CD4-positive, alpha-beta T cell treated with Interleukin-6 at 100 ng/mL for 8 hours (primary cell): ENCODE measurements around the gene EXOC4.
"Not testable (repeated sequence)": the region's sequence is repeated elsewhere in the genome, so short reads cannot be mapped to it uniquely, and the experiment has no call there.

Experiments
- DNase-seq: peaks from one replicate; pipeline ENCODE4 v3.0.0-alpha.2; 2020; ENCODE audit warnings: mixed read lengths, low spot score

EXOC4 gene

DNA sequence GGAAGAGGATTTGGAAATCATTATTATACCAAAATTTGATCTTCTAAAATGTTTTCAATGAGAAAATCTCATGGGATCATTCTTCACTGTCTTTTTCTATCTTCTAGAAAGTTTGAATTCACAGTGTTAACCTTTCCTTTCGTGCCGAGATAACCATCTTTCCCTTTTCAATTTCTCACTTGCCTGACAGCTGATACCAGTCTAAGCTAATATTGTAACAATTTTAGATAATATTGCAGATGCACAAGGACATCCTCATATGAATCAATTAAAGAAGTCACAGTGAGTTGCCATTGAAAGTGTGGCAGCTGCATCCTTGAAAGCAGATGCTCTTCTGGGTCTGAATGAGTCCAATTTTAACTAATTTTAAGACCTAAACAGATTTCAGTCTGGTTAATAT lies 734.7 kb downstream of the EXOC4 start:
- no peak for DNase-seq

DNA sequence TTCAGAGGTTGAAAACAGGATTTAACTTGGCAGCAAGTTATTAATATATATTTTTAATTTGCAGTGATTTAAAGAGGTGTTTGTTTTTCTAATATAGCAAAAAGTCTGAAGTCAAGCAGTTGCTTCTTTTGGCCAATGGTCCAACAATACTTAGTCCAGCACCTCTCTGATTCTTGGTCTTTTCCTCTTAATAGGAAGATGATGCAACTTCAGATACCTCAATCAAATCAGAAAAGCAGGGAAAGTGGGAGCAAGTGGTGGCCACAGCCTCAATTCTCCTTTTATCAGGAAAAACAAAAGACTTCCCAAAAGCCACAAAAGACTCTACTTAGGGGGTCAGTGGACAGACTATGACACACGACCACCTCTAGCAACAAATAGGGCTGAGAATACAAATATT lies 740.7 kb downstream of the EXOC4 start:
- DNase-seq = no peak

- not testable (repeated sequence) for DNase-seq
Observed at GRCh38 chr7:133994100-133994499, 741.2 kb downstream of the EXOC4 start.

DNA sequence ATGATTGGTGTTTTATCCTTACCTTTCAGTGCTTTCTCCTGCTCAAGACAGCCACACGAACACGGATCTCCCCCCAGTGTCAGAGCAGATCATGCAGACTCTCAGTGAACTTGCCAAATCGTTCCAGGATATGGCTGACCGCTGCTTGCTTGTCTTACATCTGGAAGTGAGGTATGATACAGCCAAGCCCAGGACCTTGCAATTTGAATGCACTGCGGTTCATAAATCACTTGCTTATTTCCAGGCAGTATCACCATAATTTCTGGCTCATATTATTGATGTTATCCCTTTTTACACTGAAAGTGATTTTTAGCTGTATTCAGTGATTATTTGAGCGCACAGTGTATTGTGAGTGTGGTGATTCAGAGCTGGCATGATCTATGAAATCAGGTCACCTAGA lies 744.6 kb downstream of the EXOC4 start:
- DNase-seq = no peak

- DNase-seq = no peak
Observed at GRCh38 chr7:133999178-133999577, 746.3 kb downstream of the EXOC4 start.

GRCh38 chr7:134004829-134005505 lies 752.1 kb downstream of the EXOC4 start:
- no peak for DNase-seq

DNA sequence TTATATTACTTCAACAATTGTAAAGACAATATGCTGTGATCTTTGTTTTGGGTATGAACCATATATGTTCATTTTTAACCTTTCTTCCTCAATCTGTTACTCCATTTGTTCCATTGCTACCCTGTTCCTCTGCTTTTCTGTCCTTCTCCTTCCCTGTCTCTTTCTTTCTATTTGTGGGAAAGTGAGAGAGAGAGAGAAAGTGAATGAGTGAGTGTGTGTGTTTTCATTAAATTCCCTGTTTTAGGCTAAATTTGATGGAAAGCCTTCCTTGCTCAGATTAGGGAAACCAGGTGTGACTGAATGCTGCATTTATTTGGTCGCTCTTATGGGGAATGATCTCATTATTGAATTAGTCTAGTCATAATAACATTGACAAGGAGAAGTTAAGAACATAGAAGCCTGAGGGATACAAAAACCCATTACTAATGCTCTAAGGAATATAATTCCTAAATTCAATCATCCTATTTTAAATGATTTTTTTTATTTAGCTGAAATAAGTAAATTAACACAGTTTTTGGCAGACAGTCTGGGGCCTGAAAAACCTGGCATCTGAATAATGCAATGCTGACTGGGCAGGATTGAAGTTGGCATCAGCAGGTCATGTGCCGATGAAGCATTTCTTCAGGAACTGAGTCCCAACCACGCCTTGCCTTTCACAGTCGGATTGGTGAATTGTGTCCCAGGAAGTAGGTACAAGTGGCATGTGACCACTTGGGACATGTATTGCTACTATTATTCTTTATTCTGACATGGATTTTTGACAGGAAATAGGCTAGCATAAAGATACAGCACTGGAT lies 756.6 kb downstream of the EXOC4 start:
- DNase-seq = no peak

GRCh38 chr7:134013249-134013648 lies 760.4 kb downstream of the EXOC4 start:
- no peak for DNase-seq

GRCh38 chr7:134014935-134015334 lies 762.1 kb downstream of the EXOC4 start:
- no peak for DNase-seq

DNA sequence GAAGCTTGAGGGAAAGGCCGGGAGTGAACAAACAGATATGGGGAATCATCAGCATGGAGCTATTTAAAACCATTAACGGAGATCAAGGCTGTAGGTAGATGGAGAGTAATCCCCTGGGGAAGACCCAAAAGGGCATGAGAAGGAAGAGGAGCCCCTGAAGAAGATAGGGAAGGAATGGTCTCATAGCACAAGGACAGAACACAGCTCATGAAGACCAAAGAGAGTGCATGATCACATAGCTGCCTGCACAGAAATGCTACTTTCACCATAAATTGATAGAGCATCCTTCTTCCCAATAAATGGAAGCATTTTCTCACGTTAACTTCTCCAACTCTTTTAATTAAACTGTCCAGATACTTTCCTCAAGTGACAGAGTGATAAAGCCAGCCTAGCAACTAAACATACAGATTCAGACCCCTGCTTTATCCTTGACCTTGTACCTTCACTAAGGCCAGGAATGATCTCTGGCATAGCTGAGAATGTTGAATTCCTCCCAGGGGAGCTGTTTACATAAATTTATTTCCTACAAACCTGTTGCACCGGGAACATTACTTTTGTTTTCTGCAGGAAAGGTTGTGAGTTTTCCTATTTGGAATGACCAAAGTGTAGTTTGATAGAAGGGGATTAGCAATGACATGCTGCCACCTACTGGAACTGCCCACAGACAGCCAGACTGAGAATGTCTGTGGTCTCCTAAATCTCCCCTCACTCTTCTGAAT lies 763.5 kb downstream of the EXOC4 start:
- DNase-seq = no peak

- DNase-seq = no peak
Observed at GRCh38 chr7:134016942-134017303, 764.0 kb downstream of the EXOC4 start.

- DNase-seq = no peak
Observed at GRCh38 chr7:134018306-134018705, 765.4 kb downstream of the EXOC4 start.

DNA sequence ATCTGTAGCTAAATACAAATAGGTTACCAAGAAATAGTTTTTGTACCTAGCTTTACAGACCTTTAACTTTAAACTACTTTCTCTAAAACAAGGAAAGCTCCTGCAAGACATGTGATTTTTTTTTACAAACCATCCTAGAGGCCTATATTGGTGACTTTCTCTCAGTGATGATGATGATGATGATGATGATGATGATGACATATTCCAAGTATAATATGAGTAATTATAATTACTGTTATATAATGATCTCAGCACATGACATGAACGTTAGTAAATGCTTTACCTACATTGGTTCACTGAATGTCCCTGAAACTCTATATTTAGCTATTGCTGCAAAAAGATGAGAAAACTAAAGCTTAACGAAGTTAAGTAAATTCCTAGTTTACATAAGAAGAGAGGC lies 766.4 kb downstream of the EXOC4 start:
- no peak for DNase-seq

- no peak for DNase-seq
Observed at GRCh38 chr7:134021836-134022235, 769.0 kb downstream of the EXOC4 start.

DNA sequence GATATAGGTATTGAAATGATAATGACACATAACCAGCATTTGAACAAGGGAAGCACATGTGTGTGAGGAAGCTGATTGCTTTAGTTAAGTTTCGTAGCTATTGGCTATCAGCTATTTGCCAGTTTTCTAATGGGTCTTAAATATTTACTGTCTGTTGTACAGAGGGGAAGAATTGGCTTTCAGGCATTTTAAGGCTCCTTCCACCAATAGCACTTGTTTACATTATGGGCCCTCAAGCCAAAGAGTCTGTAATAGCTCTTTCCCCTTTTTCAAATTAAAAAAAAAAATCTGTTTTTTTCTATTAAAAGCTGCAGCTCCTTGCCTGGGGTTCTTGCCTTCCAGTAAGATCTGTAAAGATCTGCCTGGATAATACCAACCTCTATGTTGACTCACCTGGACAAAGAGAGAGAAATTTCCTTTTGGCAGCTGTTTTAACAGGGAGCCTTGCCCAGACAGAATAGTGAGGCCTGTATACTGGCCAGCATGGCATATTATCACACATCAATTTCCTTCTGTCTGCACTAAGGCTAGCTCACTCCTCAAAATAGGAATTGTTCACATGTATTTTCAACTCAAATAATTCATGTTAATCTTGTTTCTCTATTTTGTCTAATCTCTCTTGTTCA lies 769.5 kb downstream of the EXOC4 start:
- DNase-seq = no peak

DNA sequence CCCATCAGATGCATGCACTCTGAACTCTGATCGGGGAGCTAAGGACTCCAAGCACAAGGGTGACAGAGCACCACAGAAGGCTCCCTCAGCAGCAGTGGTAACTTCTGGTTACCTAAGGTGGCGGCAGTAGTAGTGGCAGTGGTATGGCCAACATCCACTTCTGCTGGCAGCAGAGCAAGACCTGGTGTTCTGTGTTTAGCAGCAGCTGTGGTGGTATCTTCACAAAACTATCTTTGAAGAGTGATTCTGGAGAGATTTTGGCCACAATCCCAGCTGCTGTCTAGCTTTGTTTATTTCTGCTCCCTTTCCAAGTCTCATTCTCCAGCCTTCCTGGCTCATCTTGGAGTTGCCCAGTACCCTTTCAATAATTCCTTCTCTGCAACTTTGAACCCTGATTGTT lies 771.9 kb downstream of the EXOC4 start:
- DNase-seq = no peak

GRCh38 chr7:134028853-134029252 lies 776.0 kb downstream of the EXOC4 start:
- DNase-seq = no peak

DNA sequence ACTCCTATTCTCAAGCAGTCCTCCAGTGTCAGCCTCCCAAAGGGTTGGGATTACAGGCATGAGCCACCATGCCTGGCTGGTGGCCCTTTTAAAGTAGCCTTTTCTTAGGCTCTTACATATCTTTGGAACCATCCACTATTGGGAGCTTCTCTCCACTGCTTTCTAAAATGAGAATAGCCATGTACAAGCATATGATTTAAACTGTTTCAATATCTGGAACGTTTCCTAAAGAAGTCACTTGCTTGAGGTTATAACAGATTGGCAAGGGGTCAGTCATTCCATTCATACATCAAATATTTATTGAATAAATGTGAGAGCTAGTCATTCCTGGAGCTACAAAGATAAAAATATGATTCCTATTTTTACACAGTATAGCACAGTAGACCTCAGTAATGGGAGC lies 776.9 kb downstream of the EXOC4 start:
- DNase-seq = no peak

GRCh38 chr7:134030460-134030865 lies 777.6 kb downstream of the EXOC4 start:
- DNase-seq = no peak

- DNase-seq = no peak
Observed at GRCh38 chr7:134031835-134032617, 779.1 kb downstream of the EXOC4 start.

DNA sequence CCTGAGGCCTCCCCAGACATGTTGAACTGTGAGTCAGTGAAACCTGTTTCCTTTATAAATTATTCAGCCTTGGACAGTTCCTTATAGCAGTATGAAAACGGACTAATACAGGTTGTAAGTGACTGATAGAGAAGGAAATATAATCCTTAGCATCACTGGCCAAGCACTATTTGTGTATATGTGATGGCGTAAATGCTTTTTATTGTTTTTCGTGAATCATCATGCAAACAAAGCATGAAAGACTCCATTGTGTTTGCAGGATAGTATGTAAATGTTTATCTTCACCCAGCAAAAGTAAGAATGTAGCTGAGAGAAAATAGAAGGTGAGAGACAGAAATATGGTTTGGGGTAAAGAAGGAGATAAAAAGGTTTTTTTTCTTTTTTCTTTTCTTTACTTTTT lies 781.8 kb downstream of the EXOC4 start:
- no peak for DNase-seq

GRCh38 chr7:134037991-134038390 lies 785.1 kb downstream of the EXOC4 start:
- no peak for DNase-seq
